Vagina (tissue), 2 donors: ENCODE measurements around the gene NLGN1.
"Not testable (repeated sequence)": the region's sequence is repeated elsewhere in the genome, so short reads cannot be mapped to it uniquely, and the experiment has no call there.

Experiments used
- POLR2A ChIP-seq, 2 donors: fragments of 450-650 bp; IDR thresholded peaks; one replicate each; pipeline ENCODE4 v1.6.1; 2017; ENCODE audit warnings: antibody characterized with exemption in 2 of 2, mild to moderate bottlenecking in 2 of 2, moderate library complexity in 2 of 2
- TF ChIP-seq, protein P1 (sequence below), 3 experiments: fragments of 450-650 bp in 2 of 3; fragments of 200-600 bp in 1 of 3; sonication (generic) in 1 of 3; IDR thresholded peaks; one replicate each; pipeline ENCODE4 v1.5.1; 2017 to 2019; ENCODE audit warnings: antibody characterized with exemption in 3 of 3, mild to moderate bottlenecking in 2 of 3, moderate library complexity in 2 of 3

DNA sequence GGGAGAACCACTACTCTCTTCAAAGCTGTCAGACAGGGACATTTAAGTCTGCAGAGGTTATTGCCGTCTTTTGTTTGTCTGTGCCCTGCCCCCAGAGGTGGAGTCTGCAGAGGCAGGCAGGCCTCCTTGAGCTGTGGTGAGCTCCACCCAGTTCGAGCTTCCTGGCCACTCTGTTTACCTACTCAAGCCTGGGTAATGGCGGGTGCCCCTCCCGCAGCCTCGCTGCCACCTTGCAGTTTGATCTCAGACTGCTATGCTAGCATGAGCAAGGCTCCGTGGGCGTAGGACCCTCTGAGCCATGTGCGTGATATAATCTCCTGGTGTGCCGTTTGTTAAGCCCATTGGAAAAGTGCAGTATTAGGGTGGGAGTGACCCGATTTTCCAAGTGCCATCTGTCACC lies 54.0 kb downstream of the NLGN1 start:
- TF ChIP-seq POLR2A (IDR thresholded peaks at IDR 0.05) = not testable (repeated sequence)
- TF ChIP-seq, protein P1, sequence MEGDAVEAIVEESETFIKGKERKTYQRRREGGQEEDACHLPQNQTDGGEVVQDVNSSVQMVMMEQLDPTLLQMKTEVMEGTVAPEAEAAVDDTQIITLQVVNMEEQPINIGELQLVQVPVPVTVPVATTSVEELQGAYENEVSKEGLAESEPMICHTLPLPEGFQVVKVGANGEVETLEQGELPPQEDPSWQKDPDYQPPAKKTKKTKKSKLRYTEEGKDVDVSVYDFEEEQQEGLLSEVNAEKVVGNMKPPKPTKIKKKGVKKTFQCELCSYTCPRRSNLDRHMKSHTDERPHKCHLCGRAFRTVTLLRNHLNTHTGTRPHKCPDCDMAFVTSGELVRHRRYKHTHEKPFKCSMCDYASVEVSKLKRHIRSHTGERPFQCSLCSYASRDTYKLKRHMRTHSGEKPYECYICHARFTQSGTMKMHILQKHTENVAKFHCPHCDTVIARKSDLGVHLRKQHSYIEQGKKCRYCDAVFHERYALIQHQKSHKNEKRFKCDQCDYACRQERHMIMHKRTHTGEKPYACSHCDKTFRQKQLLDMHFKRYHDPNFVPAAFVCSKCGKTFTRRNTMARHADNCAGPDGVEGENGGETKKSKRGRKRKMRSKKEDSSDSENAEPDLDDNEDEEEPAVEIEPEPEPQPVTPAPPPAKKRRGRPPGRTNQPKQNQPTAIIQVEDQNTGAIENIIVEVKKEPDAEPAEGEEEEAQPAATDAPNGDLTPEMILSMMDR (IDR thresholded peaks at IDR 0.05) = not testable (repeated sequence)
